AG04449 (cell line): ENCODE results near the gene TSPEAR.

Experiments
- CTCF ChIA-PET: fragments of 350-600 bp; formaldehyde crosslinking; extraction: SDS; loops from one replicate; lab custom pipeline; 2021; ENCODE audit warnings: antibody characterized with exemption; lab: Yijun Ruan, JAX
- POLR2A ChIA-PET: fragments of 400-600, 350-600 bp; formaldehyde crosslinking; extraction: SDS; loops from one replicate; lab custom pipeline; 2020; ENCODE audit warnings: antibody characterized with exemption, inconsistent platforms; lab: Yijun Ruan, JAX
- DNase-seq: peaks from one replicate; pipeline ENCODE4 v3.0.0-alpha.2; 2010; ENCODE audit warnings: low read depth, low spot score
- H3K4me3 ChIP-seq: 2 replicates; pipeline ENCODE4 v1.5.1; 2011; ENCODE audit warnings: low read depth, mild to moderate bottlenecking, control low read depth, low read length
- TF ChIP-seq, protein P1 (sequence below): IDR thresholded peaks from one replicate; pipeline ENCODE4 v1.5.1; 2011; ENCODE audit warnings: mild to moderate bottlenecking, moderate library complexity, low read length, control low read depth, inconsistent platforms; ENCODE audit not compliant: insufficient read depth; ENCODE audit errors: missing control alignments

Gene TSPEAR

DNA sequence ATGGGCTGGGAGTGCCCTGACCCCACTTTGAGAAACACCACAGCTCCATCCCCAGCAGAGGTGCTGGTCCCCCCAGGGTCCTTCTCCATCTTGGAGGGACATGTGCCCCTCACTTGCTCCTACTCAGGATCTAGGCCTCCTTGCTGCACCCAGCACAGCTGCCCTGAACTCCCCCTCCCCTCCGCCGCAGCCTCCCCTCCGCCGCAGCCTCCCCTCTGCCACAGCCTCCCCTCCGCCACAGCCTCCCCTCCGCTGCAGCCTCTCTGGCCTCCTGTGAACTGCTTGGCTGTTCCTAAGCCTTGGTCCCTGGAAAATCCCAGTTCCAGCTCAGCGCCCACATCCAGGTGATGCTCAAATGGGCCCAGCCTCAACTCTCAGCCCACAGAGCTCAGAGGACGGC, 15.9 kb upstream of the TSPEAR start:
- CTCF ChIA-PET = no interaction called here
- H3K4me3 ChIP-seq = no peak overlapping the region
- POLR2A ChIA-PET = no interaction called here
- TF ChIP-seq, protein P1, sequence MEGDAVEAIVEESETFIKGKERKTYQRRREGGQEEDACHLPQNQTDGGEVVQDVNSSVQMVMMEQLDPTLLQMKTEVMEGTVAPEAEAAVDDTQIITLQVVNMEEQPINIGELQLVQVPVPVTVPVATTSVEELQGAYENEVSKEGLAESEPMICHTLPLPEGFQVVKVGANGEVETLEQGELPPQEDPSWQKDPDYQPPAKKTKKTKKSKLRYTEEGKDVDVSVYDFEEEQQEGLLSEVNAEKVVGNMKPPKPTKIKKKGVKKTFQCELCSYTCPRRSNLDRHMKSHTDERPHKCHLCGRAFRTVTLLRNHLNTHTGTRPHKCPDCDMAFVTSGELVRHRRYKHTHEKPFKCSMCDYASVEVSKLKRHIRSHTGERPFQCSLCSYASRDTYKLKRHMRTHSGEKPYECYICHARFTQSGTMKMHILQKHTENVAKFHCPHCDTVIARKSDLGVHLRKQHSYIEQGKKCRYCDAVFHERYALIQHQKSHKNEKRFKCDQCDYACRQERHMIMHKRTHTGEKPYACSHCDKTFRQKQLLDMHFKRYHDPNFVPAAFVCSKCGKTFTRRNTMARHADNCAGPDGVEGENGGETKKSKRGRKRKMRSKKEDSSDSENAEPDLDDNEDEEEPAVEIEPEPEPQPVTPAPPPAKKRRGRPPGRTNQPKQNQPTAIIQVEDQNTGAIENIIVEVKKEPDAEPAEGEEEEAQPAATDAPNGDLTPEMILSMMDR = no peak
- DNase-seq = no peak

DNA sequence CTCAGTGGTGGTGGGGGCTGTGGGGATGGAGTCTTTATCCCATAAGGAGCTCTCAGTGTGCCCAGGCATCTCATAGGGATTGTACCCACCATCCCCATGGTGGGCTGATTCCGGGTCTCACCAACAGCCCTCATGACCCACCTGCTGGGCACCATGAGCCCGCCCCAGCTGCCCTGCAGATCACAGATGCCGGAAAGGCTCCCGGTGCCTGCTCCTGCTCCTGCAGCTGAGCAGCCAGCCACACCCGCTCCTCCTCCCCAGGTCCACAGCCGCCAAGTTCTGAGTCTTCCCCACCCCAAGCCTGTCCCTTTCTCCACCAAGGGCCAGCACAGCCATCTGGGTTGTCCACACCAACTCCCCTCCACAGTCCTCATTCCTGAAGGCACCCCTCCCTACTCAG, 15.5 kb upstream of the TSPEAR start:
- DNase-seq = no peak
- CTCF ChIA-PET = interaction anchor here (1.0 kb wide), 1 partner anchor 16 kb away, joined by 4 read pairs; no protein-coding TSS in a partner anchor
- no peak overlapping the region for H3K4me3 ChIP-seq
- TF ChIP-seq, protein P1 = no peak
- POLR2A ChIA-PET = no interaction called here

GRCh38 chr21:44724926-44725325, 13.6 kb upstream of the TSPEAR start:
- H3K4me3 ChIP-seq = no peak overlapping the region
- ChIA-PET CTCF (interaction anchor here (1.5 kb wide), 1 partner anchor 215 kb away, joined by 3 read pairs; no protein-coding TSS in a partner anchor), POLR2A (no interaction called here)
- TF ChIP-seq, protein P1 = no peak
- no peak for DNase-seq

DNA sequence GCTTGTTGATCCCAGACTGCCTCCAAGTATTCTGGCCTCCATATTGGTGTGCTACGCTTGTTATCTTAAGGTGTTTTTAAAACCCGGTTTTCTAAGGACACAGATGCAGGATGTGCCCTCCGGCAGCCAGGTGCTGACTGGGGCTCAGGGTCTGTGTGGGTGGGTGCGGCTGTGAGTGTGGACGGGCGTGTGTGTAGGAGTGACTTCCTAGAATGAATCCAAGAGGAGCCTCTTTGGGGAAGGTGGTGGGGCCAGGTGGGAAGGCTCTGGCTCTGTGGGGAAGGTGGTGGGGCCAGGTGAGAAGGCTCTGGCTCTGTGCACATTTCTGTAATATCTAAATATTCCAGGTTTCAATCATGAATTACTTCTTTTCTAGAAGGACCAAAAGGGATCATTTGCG, 12.8 kb upstream of the TSPEAR start:
- TF ChIP-seq, protein P1 = no peak
- no peak overlapping the region for H3K4me3 ChIP-seq
- ChIA-PET POLR2A (no interaction called here), CTCF (interaction anchor here (1.5 kb wide), 1 partner anchor 214 kb away, joined by 3 read pairs; no protein-coding TSS in a partner anchor)
- DNase-seq = no peak

DNA sequence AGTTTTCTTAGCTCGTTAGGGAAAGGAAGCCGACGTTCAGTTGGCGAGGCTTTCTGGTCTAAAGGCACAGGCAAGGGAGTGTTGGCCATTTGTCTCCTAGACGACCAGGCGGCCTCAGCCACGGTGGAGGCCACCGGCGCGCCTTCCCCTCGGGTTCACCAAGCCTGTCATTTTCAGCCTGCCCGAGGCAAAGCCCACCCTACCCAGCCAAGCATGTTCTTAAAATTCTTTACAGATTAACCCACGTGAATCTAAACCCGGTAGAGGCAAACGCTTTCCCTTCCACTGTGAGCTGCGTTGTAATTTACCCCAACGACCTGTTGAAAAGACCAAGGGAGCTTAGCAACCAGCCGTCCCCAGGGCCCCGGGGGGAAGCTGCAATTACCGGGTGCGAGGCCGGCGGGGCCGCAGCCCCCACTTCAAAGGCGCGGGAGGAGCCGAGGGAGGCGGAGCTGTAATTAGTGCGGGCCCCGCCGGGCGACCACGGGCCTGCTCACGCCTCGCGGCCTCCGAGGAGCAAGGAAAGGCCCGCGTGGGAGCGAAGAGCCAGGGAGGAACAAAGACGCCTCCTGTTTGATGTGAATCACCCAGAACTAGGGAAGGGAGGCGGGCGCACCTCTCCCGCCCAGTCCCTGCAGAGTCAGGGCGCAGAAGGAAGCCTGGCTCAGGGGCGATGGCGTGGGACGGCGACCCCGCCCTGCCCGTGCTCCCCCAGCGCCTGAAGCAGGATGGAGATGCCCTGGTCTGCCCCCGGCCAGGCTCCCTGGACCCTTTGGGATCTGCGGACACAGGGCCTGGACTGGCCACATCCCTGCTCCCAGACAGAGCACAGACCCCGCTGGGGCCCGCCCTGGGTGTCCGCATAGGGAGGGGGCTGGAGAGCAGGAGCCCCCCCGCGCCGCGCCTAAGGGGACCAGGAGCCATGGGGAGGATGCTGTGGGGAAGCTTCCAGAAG, 12.1 kb upstream of the TSPEAR start:
- ChIA-PET CTCF (interaction anchor here (1.5 kb wide), 1 partner anchor 213 kb away, joined by 3 read pairs; no protein-coding TSS in a partner anchor), POLR2A (no interaction called here)
- DNase-seq = no peak
- no peak overlapping the region for H3K4me3 ChIP-seq
- TF ChIP-seq, protein P1 = no peak

DNA sequence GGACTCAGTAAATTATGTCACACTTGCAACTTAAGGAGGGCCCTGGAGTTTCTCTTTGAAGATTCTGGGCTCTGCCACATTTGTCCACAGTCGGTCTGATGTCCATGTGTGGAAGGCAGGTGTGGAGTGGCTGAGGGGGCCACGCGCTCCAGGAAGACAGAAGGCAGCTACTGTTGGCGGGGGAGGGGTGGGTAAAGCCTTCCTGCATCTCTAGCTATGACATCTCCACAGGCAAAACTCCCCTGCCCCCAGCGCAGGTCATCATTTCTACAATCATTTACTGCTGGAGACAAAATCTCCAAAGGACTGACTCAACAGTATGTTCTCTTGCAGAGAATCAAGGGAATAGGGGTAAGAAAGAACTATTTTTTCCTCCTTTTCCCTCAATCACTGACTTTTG, 11.4 kb upstream of the TSPEAR start:
- ChIA-PET POLR2A (interaction anchor here (0.7 kb wide), 1 partner anchor 30 kb away, joined by 3 read pairs; no protein-coding TSS in a partner anchor), CTCF (no interaction called here)

More for the DNA sequence above, 11.4 kb upstream of the TSPEAR start:
- no peak overlapping the region for H3K4me3 ChIP-seq
- DNase-seq = no peak
- TF ChIP-seq, protein P1 = no peak
